Activated CD4-positive, alpha-beta T cell treated with anti-CD3 and anti-CD28 coated beads, Interleukin-2, amount 50 U/mL, for 1 hour (primary cell): ENCODE results near the gene RPS13.
"Not testable (repeated sequence)": the region's sequence is repeated elsewhere in the genome, so short reads cannot be mapped to it uniquely, and the experiment has no call there.

Source experiments
- DNase-seq: peaks from one replicate; pipeline ENCODE4 v3.0.0-alpha.2; 2020

Gene RPS13

DNA sequence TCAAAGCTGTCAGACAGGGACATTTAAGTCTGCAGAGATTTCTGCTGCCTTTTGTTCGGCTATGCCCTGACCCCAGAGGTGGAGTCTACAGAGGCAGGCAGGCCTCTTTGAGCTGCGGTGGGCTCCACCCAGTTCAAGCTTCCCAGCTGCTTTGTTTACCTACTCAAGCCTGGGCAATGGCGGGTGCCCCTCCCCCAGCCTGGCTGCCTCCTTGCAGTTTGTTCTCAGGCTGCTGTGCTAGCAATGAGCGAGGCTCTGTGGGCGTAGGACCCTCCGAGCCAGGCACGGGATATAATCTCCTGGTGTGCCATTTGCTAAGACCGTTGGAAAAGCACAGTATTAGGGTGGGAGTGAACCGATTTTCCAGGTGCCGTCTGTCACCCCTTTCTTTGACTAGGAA lies 43.4 kb downstream of the RPS13 start:
- not testable (repeated sequence) for DNase-seq

DNA sequence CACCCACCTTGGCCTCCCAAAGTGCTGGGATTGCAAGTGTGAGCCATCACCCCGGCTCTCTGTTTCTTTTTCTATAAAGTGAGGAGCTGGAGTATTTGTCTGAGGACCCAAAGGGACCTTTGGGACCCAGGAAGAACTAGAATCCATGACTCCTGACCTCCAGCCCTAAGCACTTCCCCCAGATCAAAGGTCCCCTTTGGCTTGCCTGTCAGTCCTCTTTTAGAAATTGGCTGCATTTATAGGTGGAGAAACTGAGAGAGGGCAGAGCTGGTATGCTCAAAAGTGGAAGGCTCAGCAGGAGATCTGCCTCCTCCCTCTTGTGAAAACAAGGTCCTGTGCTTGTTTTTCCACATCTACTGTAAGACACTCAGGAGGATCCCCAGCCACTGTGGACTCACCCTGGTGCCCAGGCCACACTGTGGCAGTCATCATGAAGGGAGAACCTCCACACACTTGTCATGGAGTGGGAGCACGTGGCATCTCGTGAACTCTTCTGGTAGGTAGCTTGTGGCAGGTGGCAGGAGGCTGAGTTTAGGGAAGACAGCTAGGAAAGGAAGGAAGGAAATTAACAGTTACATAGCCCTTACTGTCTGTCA lies 50.9 kb downstream of the RPS13 start:
- DNase-seq, result no peak

DNA sequence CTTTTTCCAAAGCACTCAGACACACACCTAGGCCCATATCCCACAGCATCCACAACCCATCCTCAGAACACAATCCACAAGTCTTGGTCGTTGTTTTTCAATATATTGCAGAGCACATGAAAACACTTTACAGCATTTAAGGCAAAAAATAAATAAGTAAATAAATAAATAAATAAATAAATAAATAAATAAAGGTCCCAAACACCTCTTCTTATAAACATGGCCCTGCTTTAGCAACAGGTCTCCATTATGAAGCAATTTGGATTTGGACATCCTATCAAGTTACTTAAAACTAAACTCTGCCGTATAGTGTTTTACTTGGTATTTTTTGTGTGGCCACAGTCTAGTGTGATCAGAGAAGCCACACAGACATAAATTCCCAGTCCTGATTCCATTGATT lies 52.5 kb downstream of the RPS13 start:
- no peak for DNase-seq
